Hepatocyte (in vitro differentiated cells): ENCODE measurements around the gene TOR4A. TPM values are rescaled to one million over a fixed set of nuclear protein-coding genes. Genes with fewer than 3 reads are reported as not detected.

Experiments used
- DNase-seq: peaks from one replicate; pipeline ENCODE4 v3.0.0-alpha.2; 2016; ENCODE audit warnings: low spot score
- H2AFZ ChIP-seq: fragments of 200-600 bp; sonication (generic); 2 replicates; pipeline ENCODE4 v1.6.0; 2016; ENCODE audit warnings: antibody characterized with exemption, mild to moderate bottlenecking
- H3K27ac ChIP-seq: fragments of 200-600 bp; sonication (generic); 2 replicates; pipeline ENCODE4 v1.5.1; 2016; ENCODE audit warnings: mild to moderate bottlenecking
- H3K27me3 ChIP-seq: fragments of 200-600 bp; sonication (generic); 2 replicates; pipeline ENCODE4 v1.6.1; 2016
- H3K36me3 ChIP-seq: fragments of 200-600 bp; sonication (generic); replicated peaks from 2 replicates; pipeline ENCODE4 v1.5.1; 2016; ENCODE audit warnings: low read depth; ENCODE audit not compliant: insufficient read depth
- H3K4me1 ChIP-seq: fragments of 200-600 bp; sonication (generic); 2 replicates; pipeline ENCODE4 v1.5.1; 2016; ENCODE audit warnings: mild to moderate bottlenecking, moderate library complexity; ENCODE audit not compliant: insufficient read depth
- H3K4me2 ChIP-seq: fragments of 200-600 bp; sonication (generic); 2 replicates; pipeline ENCODE4 v1.6.0; 2016
- H3K4me3 ChIP-seq: fragments of 200-600 bp; sonication (generic); 2 replicates; pipeline ENCODE4 v1.5.1; 2016; ENCODE audit warnings: mild to moderate bottlenecking
- H3K79me2 ChIP-seq: fragments of 200-600 bp; sonication (generic); 2 replicates; pipeline ENCODE4 v1.6.0; 2017; ENCODE audit warnings: mild to moderate bottlenecking
- H3K9me2 ChIP-seq: fragments of 200-600 bp; sonication (generic); replicated peaks from 2 replicates; pipeline ENCODE4 v1.6.0; 2017; ENCODE audit warnings: mild to moderate bottlenecking; ENCODE audit not compliant: insufficient read depth
- H3K9me3 ChIP-seq: fragments of 200-600 bp; sonication (generic); 2 replicates; pipeline ENCODE4 v1.5.1; 2016; ENCODE audit warnings: low read depth, mild to moderate bottlenecking
- H4K20me1 ChIP-seq: fragments of 200-600 bp; sonication (generic); 2 replicates; pipeline ENCODE4 v1.6.0; 2016; ENCODE audit warnings: mild to moderate bottlenecking; ENCODE audit not compliant: insufficient read depth, poor library complexity, severe bottlenecking
- EZH2 ChIP-seq: fragments of 200-600 bp; sonication (generic); IDR thresholded peaks from 2 replicates; pipeline ENCODE4 v1.6.1; 2016; ENCODE audit warnings: antibody characterized with exemption, mild to moderate bottlenecking, borderline replicate concordance
- EZH2phosphoT487 ChIP-seq: fragments of 200-600 bp; sonication (generic); IDR thresholded peaks from one replicate; pipeline ENCODE4 v1.6.1; 2018; ENCODE audit warnings: antibody characterized with exemption, mild to moderate bottlenecking, low read depth, moderate library complexity; ENCODE audit not compliant: unreplicated experiment, severe bottlenecking
- WGBS: methylation state at CpG from one replicate; pipeline ENCODE4 v1.1.6; 2016; ENCODE audit warnings: low lambda C conversion rate; ENCODE audit errors: missing lambda C conversion rate; 5-methylcytosine and 5-hydroxymethylcytosine counted together
- polyA plus RNA-seq: library from polyadenylated mRNA; unstranded; fragments of >200 nt; fragmentation: Nextera tagmentation; extraction: Ambion mirVana; gene quantifications from 2 replicates; pipeline ENCODE4 v1.2.1, GENCODE V29; 2016
- total RNA-seq: library from RNA; depleted of rRNA; stranded (reverse); fragments of >200 nt; gene quantifications from 2 replicates; pipeline ENCODE4 v1.2.3, GENCODE V29; 2014
- TF ChIP-seq, protein P1 (sequence below): fragments of 200-600 bp; sonication (generic); IDR thresholded peaks from 2 replicates; pipeline ENCODE4 v1.5.1; 2016; ENCODE audit warnings: antibody characterized with exemption, mild to moderate bottlenecking; ENCODE audit not compliant: poor library complexity

The TOR4A gene
- total and polyA plus RNA-seq, 2 experiments from 2014 or later, result 8.0 to 14.4 TPM

DNA sequence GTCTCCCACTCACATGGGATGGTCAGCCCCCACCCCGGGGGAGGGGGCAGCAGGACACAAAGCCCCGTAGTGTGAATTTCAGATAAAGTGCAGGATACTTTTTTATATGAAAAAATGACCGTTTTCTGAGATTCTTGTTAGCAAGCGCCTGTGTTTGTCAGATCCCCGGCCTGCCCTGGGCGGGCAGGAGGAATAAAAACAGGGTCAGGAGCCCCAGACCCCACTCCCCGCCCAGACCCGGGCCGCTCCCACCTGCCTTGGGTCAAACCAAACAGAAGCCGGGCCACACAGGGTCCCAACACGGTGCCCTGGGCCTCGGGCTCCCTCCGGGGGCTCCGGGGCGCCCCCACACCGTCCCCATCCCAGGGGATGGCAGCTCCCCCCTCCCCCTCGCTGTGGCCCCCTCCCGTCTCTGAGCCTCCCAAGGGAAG is 38.1 kb downstream of the TOR4A start:
- 47% methylated on average over 6 of the region's 18 CpGs for WGBS
- no peak overlapping the region for H3K4me3 ChIP-seq
- H3K36me3 ChIP-seq, result no peaks in the 10 kb centered on the region
- no peaks in the 10 kb centered on the region for H3K27me3 ChIP-seq
- no peak for DNase-seq
- no peak overlapping the region for H2AFZ ChIP-seq
- no peaks in the 10 kb centered on the region for H3K9me2 ChIP-seq
- H3K4me2 ChIP-seq, result peak overlapping the region; percentile 87
- peaks cover 56% of the 10 kb centered on the region for H3K4me1 ChIP-seq
- H3K27ac ChIP-seq, result no peak overlapping the region
- no peaks in the 10 kb centered on the region for H3K79me2 ChIP-seq
- TF ChIP-seq EZH2phosphoT487 (no peak), EZH2 (no peak)
- TF ChIP-seq, protein P1, sequence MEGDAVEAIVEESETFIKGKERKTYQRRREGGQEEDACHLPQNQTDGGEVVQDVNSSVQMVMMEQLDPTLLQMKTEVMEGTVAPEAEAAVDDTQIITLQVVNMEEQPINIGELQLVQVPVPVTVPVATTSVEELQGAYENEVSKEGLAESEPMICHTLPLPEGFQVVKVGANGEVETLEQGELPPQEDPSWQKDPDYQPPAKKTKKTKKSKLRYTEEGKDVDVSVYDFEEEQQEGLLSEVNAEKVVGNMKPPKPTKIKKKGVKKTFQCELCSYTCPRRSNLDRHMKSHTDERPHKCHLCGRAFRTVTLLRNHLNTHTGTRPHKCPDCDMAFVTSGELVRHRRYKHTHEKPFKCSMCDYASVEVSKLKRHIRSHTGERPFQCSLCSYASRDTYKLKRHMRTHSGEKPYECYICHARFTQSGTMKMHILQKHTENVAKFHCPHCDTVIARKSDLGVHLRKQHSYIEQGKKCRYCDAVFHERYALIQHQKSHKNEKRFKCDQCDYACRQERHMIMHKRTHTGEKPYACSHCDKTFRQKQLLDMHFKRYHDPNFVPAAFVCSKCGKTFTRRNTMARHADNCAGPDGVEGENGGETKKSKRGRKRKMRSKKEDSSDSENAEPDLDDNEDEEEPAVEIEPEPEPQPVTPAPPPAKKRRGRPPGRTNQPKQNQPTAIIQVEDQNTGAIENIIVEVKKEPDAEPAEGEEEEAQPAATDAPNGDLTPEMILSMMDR, result no peak
- no peaks in the 10 kb centered on the region for H4K20me1 ChIP-seq
- H3K9me3 ChIP-seq, result no peaks in the 10 kb centered on the region

GRCh38 chr9:137316012-137316981 is 38.8 kb downstream of the TOR4A start:
- H3K4me2 ChIP-seq, result peak overlapping the region; percentile 87
- DNase-seq, result peak; percentile 85
- H3K9me2 ChIP-seq, result no peaks in the 10 kb centered on the region
- H3K4me3 ChIP-seq, result peak overlapping the region; percentile 13
- WGBS, result 41% methylated on average over 21 of the region's 83 CpGs
- no peaks in the 10 kb centered on the region for H3K79me2 ChIP-seq
- H3K36me3 ChIP-seq, result no peaks in the 10 kb centered on the region
- H3K9me3 ChIP-seq, result no peaks in the 10 kb centered on the region
- TF ChIP-seq, protein P1, result no peak
- TF ChIP-seq EZH2, result no peak
- TF ChIP-seq EZH2phosphoT487, result no peak
- H3K4me1 ChIP-seq, result peaks cover 50% of the 10 kb centered on the region
- no peak overlapping the region for H3K27ac ChIP-seq
- no peaks in the 10 kb centered on the region for H4K20me1 ChIP-seq
- H2AFZ ChIP-seq, result no peak overlapping the region
- H3K27me3 ChIP-seq, result no peaks in the 10 kb centered on the region

GRCh38 chr9:137317021-137317717 is 39.6 kb downstream of the TOR4A start:
- peak; percentile 10 for DNase-seq
- TF ChIP-seq EZH2, result no peak
- TF ChIP-seq EZH2phosphoT487, result no peak
- TF ChIP-seq, protein P1, result no peak
- Histone ChIP-seq H3K4me3 (no peak overlapping the region), H3K9me2 (no peaks in the 10 kb centered on the region), H3K79me2 (no peaks in the 10 kb centered on the region), H4K20me1 (no peaks in the 10 kb centered on the region), H3K4me1 (peaks cover 41% of the 10 kb centered on the region), H3K4me2 (peak overlapping the region; percentile 87), H3K36me3 (no peaks in the 10 kb centered on the region), H3K9me3 (no peaks in the 10 kb centered on the region), H3K27me3 (no peaks in the 10 kb centered on the region), H2AFZ (no peak overlapping the region), H3K27ac (no peak overlapping the region)
- WGBS, result 94% methylated on average over 19 of the region's 19 CpGs
